H9 (cell line): ENCODE data around the gene HECTD2. TPM values are rescaled to one million over a fixed set of nuclear protein-coding genes. Genes with fewer than 3 reads are reported as not detected.

Experiments used
- DNase-seq: peaks from one replicate; pipeline ENCODE4 v3.0.0-alpha.2; 2017
- H2AFZ ChIP-seq: one replicate; pipeline ENCODE4 v1.6.1; 2013; ENCODE audit warnings: mild to moderate bottlenecking, low read length, control low read depth, moderate library complexity
- H2AK5ac ChIP-seq: 2 replicates; pipeline ENCODE4 v1.6.1; 2013; ENCODE audit warnings: low read length, control low read depth, mixed read lengths; ENCODE audit not compliant: insufficient read length
- H2BK120ac ChIP-seq: one replicate; pipeline ENCODE4 v1.6.1; 2013; ENCODE audit warnings: low read depth, mild to moderate bottlenecking, low read length, control low read depth, inconsistent platforms; ENCODE audit not compliant: poor library complexity, severe bottlenecking
- H2BK12ac ChIP-seq: 2 replicates; pipeline ENCODE4 v1.6.1; 2013; ENCODE audit warnings: low read length, control low read depth, mixed read lengths, low read depth; ENCODE audit not compliant: insufficient read length
- H2BK15ac ChIP-seq: 2 replicates; pipeline ENCODE4 v1.6.1; 2013; ENCODE audit warnings: low read depth, low read length, control low read depth
- H2BK20ac ChIP-seq: one replicate; pipeline ENCODE4 v1.6.1; 2013; ENCODE audit warnings: low read depth, mild to moderate bottlenecking, low read length, control low read depth, inconsistent platforms; ENCODE audit not compliant: poor library complexity, severe bottlenecking
- H2BK5ac ChIP-seq: 2 replicates; pipeline ENCODE4 v1.6.1; 2013; ENCODE audit warnings: low read length, control low read depth, mixed read lengths; ENCODE audit not compliant: insufficient read length
- H3K14ac ChIP-seq: 2 replicates; pipeline ENCODE4 v1.6.1; 2013; ENCODE audit warnings: low read length, control low read depth; ENCODE audit not compliant: insufficient read depth
- H3K18ac ChIP-seq: 2 replicates; pipeline ENCODE4 v1.6.1; 2013; ENCODE audit warnings: low read depth, mild to moderate bottlenecking, mixed read lengths, low read length, control low read depth; ENCODE audit not compliant: insufficient read length
- H3K23ac ChIP-seq: 2 replicates; pipeline ENCODE4 v1.6.1; 2013; ENCODE audit warnings: low read length, control low read depth, mixed read lengths, low read depth; ENCODE audit not compliant: insufficient read length
- H3K23me2 ChIP-seq: 2 replicates; pipeline ENCODE4 v1.6.1; 2013; ENCODE audit warnings: low read depth, mild to moderate bottlenecking, mixed read lengths, low read length, control low read depth; ENCODE audit not compliant: insufficient read length, poor library complexity, severe bottlenecking
- H3K27ac ChIP-seq: 2 replicates; pipeline ENCODE4 v1.5.1; 2013; ENCODE audit warnings: low read length, control low read depth, mixed read lengths, low read depth; ENCODE audit not compliant: insufficient read length
- H3K27me3 ChIP-seq: 2 replicates; pipeline ENCODE4 v1.6.1; 2013; ENCODE audit warnings: low read length, control low read depth, inconsistent platforms; ENCODE audit not compliant: insufficient read depth
- H3K4ac ChIP-seq: 2 replicates; pipeline ENCODE4 v1.6.1; 2013; ENCODE audit warnings: low read depth, mild to moderate bottlenecking, control low read depth, inconsistent platforms, low read length, moderate library complexity
- H3K4me1 ChIP-seq: 2 replicates; pipeline ENCODE4 v1.6.1; 2013; ENCODE audit warnings: low read length, control low read depth, inconsistent platforms; ENCODE audit not compliant: insufficient read depth
- H3K4me2 ChIP-seq: 2 replicates; pipeline ENCODE4 v1.6.1; 2013; ENCODE audit warnings: low read length, control low read depth, mixed read lengths; ENCODE audit not compliant: insufficient read length, insufficient read depth
- H3K56ac ChIP-seq: 2 replicates; pipeline ENCODE4 v1.6.1; 2013; ENCODE audit warnings: low read depth, mild to moderate bottlenecking, mixed read lengths, low read length, control low read depth; ENCODE audit not compliant: insufficient read length
- H3K79me1 ChIP-seq: 2 replicates; pipeline ENCODE4 v1.6.1; 2013; ENCODE audit warnings: low read depth, mild to moderate bottlenecking, moderate library complexity, low read length, control low read depth, inconsistent platforms; ENCODE audit not compliant: insufficient read depth, poor library complexity, severe bottlenecking
- H3K79me2 ChIP-seq: 2 replicates; pipeline ENCODE4 v1.6.1; 2013; ENCODE audit warnings: low read length, control low read depth, inconsistent platforms; ENCODE audit not compliant: insufficient read depth
- H3K9ac ChIP-seq: 2 replicates; pipeline ENCODE4 v1.6.1; 2013; ENCODE audit warnings: low read length, control low read depth, mixed read lengths; ENCODE audit not compliant: insufficient read length; ENCODE audit errors: extremely low read depth
- H3K9me3 ChIP-seq: one replicate; pipeline ENCODE4 v1.6.1; 2013; ENCODE audit warnings: low read depth, low read length, inconsistent platforms; ENCODE audit not compliant: control insufficient read depth
- H3T11ph ChIP-seq: one replicate; pipeline ENCODE4 v1.6.1; 2013; ENCODE audit warnings: mild to moderate bottlenecking, low read length, control low read depth, inconsistent platforms
- H4K20me1 ChIP-seq: one replicate; pipeline ENCODE4 v1.6.1; 2013; ENCODE audit not compliant: control insufficient read depth, insufficient read length, insufficient read depth
- H4K5ac ChIP-seq: 2 replicates; pipeline ENCODE4 v1.6.1; 2013; ENCODE audit warnings: low read depth, mild to moderate bottlenecking, mixed read lengths, low read length, control low read depth; ENCODE audit not compliant: insufficient read length
- H4K8ac ChIP-seq: replicated peaks from 2 replicates; pipeline ENCODE4 v1.6.1; 2013; ENCODE audit warnings: low read length, control low read depth, mixed read lengths, low read depth; ENCODE audit not compliant: insufficient read length
- H4K91ac ChIP-seq: 2 replicates; pipeline ENCODE4 v1.6.1; 2013; ENCODE audit warnings: low read depth, mild to moderate bottlenecking, moderate library complexity, mixed read lengths, low read length, control low read depth; ENCODE audit not compliant: insufficient read length
- H3K27ac Mint-ChIP-seq, 3 experiments: 2 replicates in 2 of 3; 3 replicates in 1 of 3; pipeline ENCODE4 v1.8.0; 2020 to 2021; ENCODE audit warnings: mixed read lengths in 3 of 3, mild to moderate bottlenecking in 1 of 3, moderate library complexity in 1 of 3
- H3K27me3 Mint-ChIP-seq: 2 replicates; pipeline ENCODE4 v1.8.0; 2021; ENCODE audit warnings: low read depth, mild to moderate bottlenecking, moderate library complexity, mixed read lengths
- H3K36me3 Mint-ChIP-seq, 3 experiments: 2 replicates in 2 of 3; 3 replicates in 1 of 3; pipeline ENCODE4 v1.8.0; 2020 to 2021; ENCODE audit warnings: low read depth in 3 of 3, mixed read lengths in 3 of 3; ENCODE audit not compliant: insufficient read depth in 1 of 3
- H3K4me1 Mint-ChIP-seq, 2 experiments: 2 replicates each; pipeline ENCODE4 v1.8.0; 2020; ENCODE audit warnings: mixed read lengths in 2 of 2
- H3K4me3 Mint-ChIP-seq, 2 experiments: 2 replicates in 1 of 2; 3 replicates in 1 of 2; pipeline ENCODE4 v1.8.0; 2020 to 2021; ENCODE audit warnings: mild to moderate bottlenecking in 2 of 2, mixed read lengths in 2 of 2, moderate library complexity in 1 of 2
- H3K9me3 Mint-ChIP-seq, 2 experiments: 2 replicates in 1 of 2; 3 replicates in 1 of 2; pipeline ENCODE4 v1.8.0; 2020; ENCODE audit warnings: mild to moderate bottlenecking in 2 of 2, mixed read lengths in 2 of 2, moderate library complexity in 1 of 2
- WGBS: extraction: QIAGEN DNeasy Blood & Tissue Kit; methylation state at CpG from one replicate; pipeline ENCODE4 v1.1.7; 2013; ENCODE audit warnings: missing lambda C conversion rate, low lambda C conversion rate, mixed read lengths; ENCODE audit not compliant: insufficient read length; ENCODE audit errors: extremely low coverage; 5-methylcytosine and 5-hydroxymethylcytosine counted together
- total RNA-seq: library from RNA; stranded (reverse); gene quantifications from 2 replicates; pipeline ENCODE4 v1.2.1, GENCODE V29; 2021
- TF ChIP-seq, protein P1 (sequence below): fragments of 200-600 bp; sonication (generic); conservative IDR thresholded peaks from 3 replicates; pipeline ENCODE4 v1.8.0; 2021; ENCODE audit warnings: antibody characterized with exemption, mild to moderate bottlenecking

HECTD2 gene
- total RNA-seq, 1 experiment from 2014 or later: 13.4 TPM

DNA sequence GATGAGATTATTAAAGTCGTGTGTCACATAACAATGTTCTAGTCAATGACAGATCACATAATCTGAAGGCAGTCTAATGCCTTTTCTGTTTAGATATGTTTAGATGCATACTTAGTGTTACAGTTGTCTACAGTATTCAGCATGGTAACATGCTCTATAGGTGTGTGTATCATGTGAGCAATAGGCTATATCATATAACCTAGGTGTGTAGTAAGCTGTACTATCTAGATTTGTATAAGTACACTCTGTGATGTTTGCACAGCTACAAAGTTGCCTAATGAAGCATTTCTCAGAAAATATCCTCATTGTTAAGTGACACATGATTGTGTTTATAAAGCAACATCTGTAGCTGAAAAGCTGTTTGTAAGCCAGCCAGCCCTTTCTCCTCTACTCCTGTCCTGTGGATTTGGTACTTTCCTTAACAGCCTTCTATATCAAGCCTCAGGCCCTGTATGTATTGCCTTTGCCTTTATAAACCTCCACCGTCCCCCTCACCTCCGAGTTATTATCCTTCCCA is 6.3 kb downstream of the HECTD2 start:
- no peak overlapping the region for H2BK15ac ChIP-seq
- H3K14ac ChIP-seq: no peak overlapping the region
- no peak overlapping the region for H2BK5ac ChIP-seq
- H3T11ph ChIP-seq: no peak overlapping the region
- H3K23ac ChIP-seq: no peak overlapping the region
- Mint-ChIP-seq H3K27me3 (no peaks in the 10 kb centered on the region), H3K36me3 (no peaks in the 10 kb centered on the region), H3K9me3 (no peaks in the 10 kb centered on the region), H3K4me3 (no peak overlapping the region), H3K27ac (no peak overlapping the region), H3K4me1 (peaks cover 14 to 16% of the 10 kb centered on the region in 2 experiments)
- no peak overlapping the region for H3K18ac ChIP-seq
- no peaks in the 10 kb centered on the region for H3K9me3 ChIP-seq
- H2AFZ ChIP-seq: no peak overlapping the region
- H4K5ac ChIP-seq: no peak overlapping the region
- H2BK12ac ChIP-seq: no peak overlapping the region
- no peaks in the 10 kb centered on the region for H3K23me2 ChIP-seq
- H3K27ac ChIP-seq: no peak overlapping the region
- H3K9ac ChIP-seq: no peak overlapping the region
- no peak overlapping the region for H2BK120ac ChIP-seq
- no peaks in the 10 kb centered on the region for H3K79me1 ChIP-seq
- H3K56ac ChIP-seq: no peak overlapping the region
- no peak overlapping the region for H2BK20ac ChIP-seq
- H3K27me3 ChIP-seq: no peaks in the 10 kb centered on the region
- H4K91ac ChIP-seq: no peak overlapping the region
- no CpG with 5 or more reads among the region's 3 CpGs for WGBS
- no peak overlapping the region for H3K4ac ChIP-seq
- no peak overlapping the region for H4K8ac ChIP-seq
- no peak overlapping the region for H2AK5ac ChIP-seq
- no peak overlapping the region for H3K4me2 ChIP-seq
- H4K20me1 ChIP-seq: no peaks in the 10 kb centered on the region
- no peaks in the 10 kb centered on the region for H3K4me1 ChIP-seq
- DNase-seq: no peak
- no peaks in the 10 kb centered on the region for H3K79me2 ChIP-seq
- TF ChIP-seq, protein P1, sequence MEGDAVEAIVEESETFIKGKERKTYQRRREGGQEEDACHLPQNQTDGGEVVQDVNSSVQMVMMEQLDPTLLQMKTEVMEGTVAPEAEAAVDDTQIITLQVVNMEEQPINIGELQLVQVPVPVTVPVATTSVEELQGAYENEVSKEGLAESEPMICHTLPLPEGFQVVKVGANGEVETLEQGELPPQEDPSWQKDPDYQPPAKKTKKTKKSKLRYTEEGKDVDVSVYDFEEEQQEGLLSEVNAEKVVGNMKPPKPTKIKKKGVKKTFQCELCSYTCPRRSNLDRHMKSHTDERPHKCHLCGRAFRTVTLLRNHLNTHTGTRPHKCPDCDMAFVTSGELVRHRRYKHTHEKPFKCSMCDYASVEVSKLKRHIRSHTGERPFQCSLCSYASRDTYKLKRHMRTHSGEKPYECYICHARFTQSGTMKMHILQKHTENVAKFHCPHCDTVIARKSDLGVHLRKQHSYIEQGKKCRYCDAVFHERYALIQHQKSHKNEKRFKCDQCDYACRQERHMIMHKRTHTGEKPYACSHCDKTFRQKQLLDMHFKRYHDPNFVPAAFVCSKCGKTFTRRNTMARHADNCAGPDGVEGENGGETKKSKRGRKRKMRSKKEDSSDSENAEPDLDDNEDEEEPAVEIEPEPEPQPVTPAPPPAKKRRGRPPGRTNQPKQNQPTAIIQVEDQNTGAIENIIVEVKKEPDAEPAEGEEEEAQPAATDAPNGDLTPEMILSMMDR: no peak
